Muscle layer of colon (tissue), 2 donors: ENCODE data around the gene CEACAM18.
"Not testable (repeated sequence)": the region's sequence is repeated elsewhere in the genome, so short reads cannot be mapped to it uniquely, and the experiment has no call there.

Experiments used
- H3K27ac ChIP-seq: one replicate; pipeline ENCODE4 v1.7.0; 2013; ENCODE audit warnings: low read depth, mild to moderate bottlenecking, low read length, moderate library complexity
- H3K27me3 ChIP-seq, 2 donors: one replicate each; pipeline ENCODE4 v1.7.0; 2013; ENCODE audit warnings: low read length in 2 of 2, mild to moderate bottlenecking in 2 of 2; ENCODE audit not compliant: insufficient read depth in 2 of 2, control insufficient read depth in 1 of 2
- H3K36me3 ChIP-seq: one replicate; pipeline ENCODE4 v1.7.0; 2013; ENCODE audit warnings: mild to moderate bottlenecking, low read length; ENCODE audit not compliant: insufficient read depth
- H3K4me1 ChIP-seq: one replicate; pipeline ENCODE4 v1.7.0; 2013; ENCODE audit warnings: mild to moderate bottlenecking, low read length; ENCODE audit not compliant: insufficient read depth
- H3K4me3 ChIP-seq, 2 donors: one replicate each; pipeline ENCODE4 v1.7.0; 2013; ENCODE audit warnings: low read length in 2 of 2, low read depth in 1 of 2, mild to moderate bottlenecking in 1 of 2, moderate library complexity in 1 of 2
- H3K9ac ChIP-seq: one replicate; pipeline ENCODE4 v1.7.0; 2013; ENCODE audit warnings: low read length
- H3K9me3 ChIP-seq: one replicate; pipeline ENCODE4 v1.7.0; 2013; ENCODE audit warnings: mild to moderate bottlenecking, low read length
- donor health status: abdominal sarcoma.
- donor health status: Adenocarcinoma of cecum.

Gene CEACAM18

GRCh38 chr19:51478381-51479234 is at the start of gene CEACAM18:
CEACAM18 (plus strand) TSS chr19:51478539.
- Histone ChIP-seq H3K27me3 (peaks cover 6 to 14% of the 10 kb centered on the region in 2 donors), H3K27ac (no peak within 1 kb of the TSS)

GRCh38 chr19:51430221-51430620 is 48.1 kb upstream of the CEACAM18 start:
- Histone ChIP-seq H3K27ac (no peak overlapping the region), H3K4me1 (no peaks in the 10 kb centered on the region), H3K9me3 (no peaks in the 10 kb centered on the region), H3K36me3 (no peaks in the 10 kb centered on the region), H3K27me3 (no peaks in the 10 kb centered on the region), H3K4me3 (no peak overlapping the region), H3K9ac (no peak overlapping the region)

More at GRCh38 chr19:51478381-51479234, at the start of gene CEACAM18:
- no peak within 1 kb of the TSS for H3K9ac ChIP-seq
- H3K9me3 ChIP-seq: no peaks in the 10 kb centered on the region
- H3K4me3 ChIP-seq: no peak within 1 kb of the TSS
- no peaks in the 10 kb centered on the region for H3K36me3 ChIP-seq
- no peaks in the 10 kb centered on the region for H3K4me1 ChIP-seq

- Histone ChIP-seq H3K4me1 (no peaks in the 10 kb centered on the region), H3K9ac (no peak overlapping the region), H3K4me3 (no peak overlapping the region), H3K9me3 (no peaks in the 10 kb centered on the region), H3K27me3 (no peaks in the 10 kb centered on the region), H3K27ac (no peak overlapping the region), H3K36me3 (no peaks in the 10 kb centered on the region)
Measured at GRCh38 chr19:51431124-51431523, 47.2 kb upstream of the CEACAM18 start.

- no peaks in the 10 kb centered on the region for H3K27me3 ChIP-seq
Measured at GRCh38 chr19:51433043-51433442, 45.3 kb upstream of the CEACAM18 start.

GRCh38 chr19:51434456-51434855 is 43.9 kb upstream of the CEACAM18 start:
- Histone ChIP-seq H3K9me3 (no peaks in the 10 kb centered on the region), H3K36me3 (no peaks in the 10 kb centered on the region), H3K9ac (no peak overlapping the region), H3K27me3 (no peaks in the 10 kb centered on the region), H3K27ac (no peak overlapping the region), H3K4me3 (no peak overlapping the region), H3K4me1 (no peaks in the 10 kb centered on the region)

More at GRCh38 chr19:51433043-51433442, 45.3 kb upstream of the CEACAM18 start:
- Histone ChIP-seq H3K27ac (no peak overlapping the region), H3K9ac (no peak overlapping the region), H3K36me3 (no peaks in the 10 kb centered on the region), H3K4me1 (no peaks in the 10 kb centered on the region), H3K4me3 (no peak overlapping the region), H3K9me3 (no peaks in the 10 kb centered on the region)

GRCh38 chr19:51439021-51439465 is 39.3 kb upstream of the CEACAM18 start:
- Histone ChIP-seq H3K4me3 (no peak overlapping the region), H3K4me1 (no peaks in the 10 kb centered on the region), H3K9ac (no peak overlapping the region), H3K36me3 (no peaks in the 10 kb centered on the region), H3K27me3 (no peaks in the 10 kb centered on the region), H3K9me3 (no peaks in the 10 kb centered on the region), H3K27ac (no peak overlapping the region)

GRCh38 chr19:51440052-51440451 is 38.3 kb upstream of the CEACAM18 start:
- H3K4me1 ChIP-seq: no peaks in the 10 kb centered on the region
- H3K36me3 ChIP-seq: no peaks in the 10 kb centered on the region
- H3K4me3 ChIP-seq: no peak overlapping the region
- no peaks in the 10 kb centered on the region for H3K27me3 ChIP-seq
- H3K9ac ChIP-seq: no peak overlapping the region
- H3K9me3 ChIP-seq: no peaks in the 10 kb centered on the region
- no peak overlapping the region for H3K27ac ChIP-seq

GRCh38 chr19:51440846-51441409 is 37.4 kb upstream of the CEACAM18 start:
- no peaks in the 10 kb centered on the region for H3K36me3 ChIP-seq
- H3K4me1 ChIP-seq: no peaks in the 10 kb centered on the region
- H3K27me3 ChIP-seq: no peaks in the 10 kb centered on the region
- no peaks in the 10 kb centered on the region for H3K9me3 ChIP-seq
- no peak overlapping the region for H3K4me3 ChIP-seq
- H3K27ac ChIP-seq: no peak overlapping the region
- no peak overlapping the region for H3K9ac ChIP-seq

GRCh38 chr19:51441410-51442390 is 36.6 kb upstream of the CEACAM18 start:
- Histone ChIP-seq H3K9ac (no peak overlapping the region), H3K9me3 (no peaks in the 10 kb centered on the region), H3K36me3 (no peaks in the 10 kb centered on the region), H3K27ac (no peak overlapping the region), H3K27me3 (no peaks in the 10 kb centered on the region), H3K4me1 (no peaks in the 10 kb centered on the region), H3K4me3 (no peak overlapping the region)

GRCh38 chr19:51447510-51447909 is 30.8 kb upstream of the CEACAM18 start:
- H3K36me3 ChIP-seq, H3K27me3 ChIP-seq, H3K4me3 ChIP-seq, H3K9ac ChIP-seq, H3K4me1 ChIP-seq, H3K27ac ChIP-seq, H3K9me3 ChIP-seq: not testable (repeated sequence)

GRCh38 chr19:51448011-51448410 is 30.3 kb upstream of the CEACAM18 start:
- no peak overlapping the region for H3K27ac ChIP-seq
- H3K36me3 ChIP-seq: no peaks in the 10 kb centered on the region
- H3K27me3 ChIP-seq: no peaks in the 10 kb centered on the region
- no peaks in the 10 kb centered on the region for H3K9me3 ChIP-seq
- H3K9ac ChIP-seq: no peak overlapping the region
- no peaks in the 10 kb centered on the region for H3K4me1 ChIP-seq
- H3K4me3 ChIP-seq: no peak overlapping the region
